ENCODE measurements around the gene AMOTL1. TPM values are rescaled to one million over a fixed set of nuclear protein-coding genes. Genes with fewer than 3 reads are reported as not detected.

The AMOTL1 gene
- total and polyA plus RNA-seq, 2 donors from 2014 or later, result 6.1 to 52.3 TPM

- intact Hi-C loops (cut with DNase I), result no loop called here
- no peak for TF ChIP-seq CTCF (IDR thresholded peaks at IDR 0.05; ENCODE audit: borderline replicate concordance, extremely low read depth, insufficient read depth)
- FAIRE-seq, result no peak
These were observed 7.9 kb upstream of the AMOTL1 start for GRCh38 chr11:94760296-94760695.

GRCh38 chr11:94762208-94762607 is 5.9 kb upstream of the AMOTL1 start:
- Histone ChIP-seq H3K9ac (ENCODE audit: low read length in 3 of 3) (no peak overlapping the region), H3K4me1 (ENCODE audit: control insufficient read depth in 2 of 3, insufficient read depth in 2 of 3, low read depth in 1 of 3, low read length in 3 of 3) (no peaks in the 10 kb centered on the region), H3K4me3 (ENCODE audit: low read length in 3 of 3) (no peak overlapping the region), H3K36me3 (ENCODE audit: control insufficient read depth in 2 of 3, insufficient read depth in 3 of 3, low read length in 3 of 3) (no peaks in the 10 kb centered on the region), H3K27me3 (ENCODE audit: control insufficient read depth, insufficient read depth, low read length) (no peaks in the 10 kb centered on the region), H3K27ac (ENCODE audit: low read depth in 2 of 2, low read length in 2 of 2) (no peak overlapping the region), H3K9me3 (ENCODE audit: control insufficient read depth in 2 of 3, insufficient read depth in 1 of 3, low read length in 3 of 3) (no peaks in the 10 kb centered on the region)
- TF ChIP-seq CTCF (IDR thresholded peaks at IDR 0.05; ENCODE audit: borderline replicate concordance, extremely low read depth, insufficient read depth), result peak; percentile 24
- FAIRE-seq (no peak), DNase-seq (no peak)
- intact Hi-C loops (cut with DNase I), result no loop called here

More at GRCh38 chr11:94760296-94760695, 7.9 kb upstream of the AMOTL1 start:
- H3K36me3 ChIP-seq (ENCODE audit: control insufficient read depth in 2 of 3, insufficient read depth in 3 of 3, low read length in 3 of 3), result no peaks in the 10 kb centered on the region
- no peaks in the 10 kb centered on the region for H3K9me3 ChIP-seq (ENCODE audit: control insufficient read depth in 2 of 3, insufficient read depth in 1 of 3, low read length in 3 of 3)
- H3K27ac ChIP-seq (ENCODE audit: low read depth in 2 of 2, low read length in 2 of 2), result no peak overlapping the region
- no peaks in the 10 kb centered on the region for H3K4me1 ChIP-seq (ENCODE audit: control insufficient read depth in 2 of 3, insufficient read depth in 2 of 3, low read depth in 1 of 3, low read length in 3 of 3)
- no peak overlapping the region for H3K9ac ChIP-seq (ENCODE audit: low read length in 3 of 3)
- H3K27me3 ChIP-seq (ENCODE audit: control insufficient read depth, insufficient read depth, low read length), result no peaks in the 10 kb centered on the region
- no peak overlapping the region for H3K4me3 ChIP-seq (ENCODE audit: low read length in 3 of 3)
- DNase-seq, result no peak

GRCh38 chr11:94762995-94763394 is 5.2 kb upstream of the AMOTL1 start:
- intact Hi-C loops (cut with DNase I), result no loop called here
- TF ChIP-seq CTCF (IDR thresholded peaks at IDR 0.05; ENCODE audit: borderline replicate concordance, extremely low read depth, insufficient read depth), result no peak
- Histone ChIP-seq H3K36me3 (ENCODE audit: control insufficient read depth in 2 of 3, insufficient read depth in 3 of 3, low read length in 3 of 3) (no peaks in the 10 kb centered on the region), H3K4me3 (ENCODE audit: low read length in 3 of 3) (no peak overlapping the region), H3K4me1 (ENCODE audit: control insufficient read depth in 2 of 3, insufficient read depth in 2 of 3, low read depth in 1 of 3, low read length in 3 of 3) (peaks cover 0 to 5% (median 0%) of the 10 kb centered on the region in 3 donors), H3K27me3 (ENCODE audit: control insufficient read depth, insufficient read depth, low read length) (no peaks in the 10 kb centered on the region), H3K9ac (ENCODE audit: low read length in 3 of 3) (no peak overlapping the region), H3K27ac (ENCODE audit: low read depth in 2 of 2, low read length in 2 of 2) (no peak overlapping the region), H3K9me3 (ENCODE audit: control insufficient read depth in 2 of 3, insufficient read depth in 1 of 3, low read length in 3 of 3) (no peaks in the 10 kb centered on the region)
- FAIRE-seq (no peak), DNase-seq (no peak)

GRCh38 chr11:94766713-94767206 is 1.4 kb upstream of the AMOTL1 start:
- Histone ChIP-seq H3K4me1 (ENCODE audit: control insufficient read depth in 2 of 3, insufficient read depth in 2 of 3, low read depth in 1 of 3, low read length in 3 of 3) (peaks cover 0 to 11% (median 0%) of the 10 kb centered on the region in 3 donors), H3K9ac (ENCODE audit: low read length in 3 of 3) (no peak overlapping the region), H3K27ac (ENCODE audit: low read depth in 2 of 2, low read length in 2 of 2) (no peak overlapping the region), H3K36me3 (ENCODE audit: control insufficient read depth in 2 of 3, insufficient read depth in 3 of 3, low read length in 3 of 3) (no peaks in the 10 kb centered on the region), H3K4me3 (ENCODE audit: low read length in 3 of 3) (no peak overlapping the region), H3K27me3 (ENCODE audit: control insufficient read depth, insufficient read depth, low read length) (no peaks in the 10 kb centered on the region), H3K9me3 (ENCODE audit: control insufficient read depth in 2 of 3, insufficient read depth in 1 of 3, low read length in 3 of 3) (no peaks in the 10 kb centered on the region)
- FAIRE-seq, result no peak
- DNase-seq, result no peak
- intact Hi-C loops (cut with DNase I), result no loop called here
- TF ChIP-seq CTCF (IDR thresholded peaks at IDR 0.05; ENCODE audit: borderline replicate concordance, extremely low read depth, insufficient read depth), result no peak
